Fibroblast of mammary gland (primary cell): ENCODE data around the gene CST9L.

Experiments
- DNase-seq: peaks from one replicate; pipeline ENCODE4 v3.0.0-alpha.2; 2010; ENCODE audit warnings: low read depth
- H3K4me3 ChIP-seq: 2 replicates; pipeline ENCODE4 v1.5.1; 2011; ENCODE audit warnings: low read depth, mild to moderate bottlenecking, low read length, moderate library complexity; ENCODE audit not compliant: control insufficient read depth
- CTCF ChIP-seq: conservative IDR thresholded peaks from 2 replicates; pipeline ENCODE4 v1.5.1; 2011; ENCODE audit warnings: low read depth, low read length, inconsistent platforms; ENCODE audit not compliant: control insufficient read depth, insufficient read depth

Gene CST9L

GRCh38 chr20:23541776-23542175, 26.5 kb downstream of the CST9L start:
- no peak for DNase-seq
- no peak for TF ChIP-seq CTCF
- H3K4me3 ChIP-seq = no peak overlapping the region

GRCh38 chr20:23541330-23541729, 27.0 kb downstream of the CST9L start:
- H3K4me3 ChIP-seq = no peak overlapping the region
- peak; percentile 0 for DNase-seq
- TF ChIP-seq CTCF = no peak

GRCh38 chr20:23540624-23541023, 27.7 kb downstream of the CST9L start:
- no peak for DNase-seq
- H3K4me3 ChIP-seq = no peak overlapping the region
- TF ChIP-seq CTCF = no peak

- TF ChIP-seq CTCF = no peak
- DNase-seq = no peak
- H3K4me3 ChIP-seq = no peak overlapping the region
Observed at GRCh38 chr20:23537030-23537429, 31.3 kb downstream of the CST9L start.

- DNase-seq = no peak
- no peak for TF ChIP-seq CTCF
- H3K4me3 ChIP-seq = no peak overlapping the region
Observed at GRCh38 chr20:23536328-23536974, 31.8 kb downstream of the CST9L start.

- no peak overlapping the region for H3K4me3 ChIP-seq
- no peak for DNase-seq
- TF ChIP-seq CTCF = no peak
Observed at GRCh38 chr20:23534801-23535593, 33.3 kb downstream of the CST9L start.
